WTC11 (cell line): ENCODE data around the gene CPA4.

Experiments used
- ATF3 ChIP-seq: sonication (generic); formaldehyde crosslinking; conservative IDR thresholded peaks from 2 replicates; pipeline ENCODE4 v1.8.1; 2022; ENCODE audit warnings: mild to moderate bottlenecking, missing genetic modification reagents
- CREM ChIP-seq: sonication (generic); formaldehyde crosslinking; IDR thresholded peaks from 2 replicates; pipeline ENCODE4 v1.8.1; 2022; ENCODE audit warnings: mild to moderate bottlenecking, missing genetic modification reagents, moderate library complexity
- CTCF ChIP-seq: fragments of 200-600 bp; IDR thresholded peaks from 2 replicates; pipeline ENCODE4 v1.8.0; 2022; ENCODE audit warnings: antibody characterized with exemption
- E2F5 ChIP-seq: sonication (generic); formaldehyde crosslinking; IDR thresholded peaks from 2 replicates; pipeline ENCODE4 v1.8.1; 2022; ENCODE audit warnings: mild to moderate bottlenecking, moderate library complexity, missing genetic modification reagents
- ESRRA ChIP-seq: sonication (generic); formaldehyde crosslinking; IDR thresholded peaks from 2 replicates; pipeline ENCODE4 v1.8.1; 2022; ENCODE audit warnings: mild to moderate bottlenecking, missing genetic modification reagents, borderline replicate concordance
- HMGA2 ChIP-seq: fragments of 250-450 bp; sonication (Bioruptor Pico); IDR thresholded peaks from 2 replicates; pipeline ENCODE4 v1.4.0; 2021; ENCODE audit warnings: mild to moderate bottlenecking, moderate library complexity
- JUN ChIP-seq: sonication (generic); formaldehyde crosslinking; IDR thresholded peaks from 2 replicates; pipeline ENCODE4 v1.8.0; 2023; ENCODE audit warnings: mild to moderate bottlenecking, missing genetic modification reagents
- NFYB ChIP-seq: sonication (generic); formaldehyde crosslinking; conservative IDR thresholded peaks from 2 replicates; pipeline ENCODE4 v1.8.0; 2022; ENCODE audit warnings: low read depth, missing genetic modification reagents
- NR3C1 ChIP-seq: sonication (generic); formaldehyde crosslinking; conservative IDR thresholded peaks from 2 replicates; pipeline ENCODE4 v1.8.1; 2023; ENCODE audit warnings: low read depth, mild to moderate bottlenecking, missing genetic modification reagents
- SMAD4 ChIP-seq: sonication (generic); formaldehyde crosslinking; IDR thresholded peaks from 2 replicates; pipeline ENCODE4 v1.8.0; 2022; ENCODE audit warnings: mild to moderate bottlenecking, missing genetic modification reagents
- SOX15 ChIP-seq: fragments of 250-450 bp; sonication (Bioruptor Pico); IDR thresholded peaks from 2 replicates; pipeline ENCODE4 v1.9.0; 2021; ENCODE audit warnings: mild to moderate bottlenecking
- ZNF281 ChIP-seq: sonication (generic); formaldehyde crosslinking; IDR thresholded peaks from 2 replicates; pipeline ENCODE4 v1.8.0; 2023; ENCODE audit warnings: mild to moderate bottlenecking, missing genetic modification reagents
- ZNF423 ChIP-seq: fragments of 250-450 bp; sonication (Bioruptor Pico); IDR thresholded peaks from 2 replicates; pipeline ENCODE4 v2.1.2; 2022; ENCODE audit warnings: mild to moderate bottlenecking, moderate library complexity

- no peak for TF ChIP-seq CTCF
- TF ChIP-seq NR3C1 (CRISPR knock-in tag), result no peak
- TF ChIP-seq SOX15 (CRISPR knock-in tag), result no peak
- TF ChIP-seq CREM (CRISPR knock-in tag), result no peak
- TF ChIP-seq ZNF281 (CRISPR knock-in tag), result no peak
- no peak for TF ChIP-seq NFYB (CRISPR knock-in tag)
- no peak for TF ChIP-seq ATF3 (CRISPR knock-in tag)
- no peak for TF ChIP-seq JUN
- no peak for TF ChIP-seq ESRRA (CRISPR knock-in tag)
- TF ChIP-seq SMAD4 (CRISPR knock-in tag), result no peak
- TF ChIP-seq ZNF423, result no peak
- no peak for TF ChIP-seq E2F5 (CRISPR knock-in tag)
- TF ChIP-seq HMGA2 (CRISPR knock-in tag), result no peak
Observed at GRCh38 chr7:130365088-130365487, 72.1 kb downstream of the CPA4 start.
